ENCODE data around the gene KRTAP3-2.

The KRTAP3-2 gene

GRCh38 chr17:41018541-41018940 is 18.8 kb upstream of the KRTAP3-2 start:
- in situ Hi-C loops (cut with HindIII; ENCODE audit: low pct_ligation_motif_present, low sequenced_read_pairs), result no loop called here
- no peaks in the 10 kb centered on the region for H3K36me3 ChIP-seq (replicated peaks)
- no peak for TF ChIP-seq CTCF (IDR thresholded peaks at IDR 0.05; ENCODE audit: low read depth, low read length, missing control alignments)
- H3K4me3 ChIP-seq (ENCODE audit: low read depth, low read length), result no peak overlapping the region
- no peak for DNase-seq
- H3K27ac ChIP-seq, result no peak overlapping the region
- H3K27me3 ChIP-seq (replicated peaks), result no peaks in the 10 kb centered on the region

- in situ Hi-C loops (cut with HindIII; ENCODE audit: low pct_ligation_motif_present, low sequenced_read_pairs), result no loop called here
- Histone ChIP-seq H3K27ac (no peak overlapping the region), H3K36me3 (replicated peaks) (no peaks in the 10 kb centered on the region), H3K4me3 (ENCODE audit: low read depth, low read length) (no peak overlapping the region), H3K27me3 (replicated peaks) (no peaks in the 10 kb centered on the region)
- TF ChIP-seq CTCF (IDR thresholded peaks at IDR 0.05; ENCODE audit: low read depth, low read length, missing control alignments), result no peak
- DNase-seq, result no peak
These were observed 17.0 kb upstream of the KRTAP3-2 start for GRCh38 chr17:41016578-41017215.

- Histone ChIP-seq H3K4me3 (ENCODE audit: low read depth, low read length) (no peak overlapping the region), H3K36me3 (replicated peaks) (no peaks in the 10 kb centered on the region), H3K27me3 (replicated peaks) (no peaks in the 10 kb centered on the region), H3K27ac (no peak overlapping the region)
- in situ Hi-C loops (cut with HindIII; ENCODE audit: low pct_ligation_motif_present, low sequenced_read_pairs), result no loop called here
- no peak for TF ChIP-seq CTCF (IDR thresholded peaks at IDR 0.05; ENCODE audit: low read depth, low read length, missing control alignments)
- no peak for DNase-seq
These were observed 15.7 kb upstream of the KRTAP3-2 start for GRCh38 chr17:41015454-41015853.

GRCh38 chr17:41013606-41014005 is 13.9 kb upstream of the KRTAP3-2 start:
- no peak overlapping the region for H3K4me3 ChIP-seq (ENCODE audit: low read depth, low read length)
- no peaks in the 10 kb centered on the region for H3K36me3 ChIP-seq (replicated peaks)
- no peak for TF ChIP-seq CTCF (IDR thresholded peaks at IDR 0.05; ENCODE audit: low read depth, low read length, missing control alignments)
- no peak overlapping the region for H3K27ac ChIP-seq
- DNase-seq, result no peak
- in situ Hi-C loops (cut with HindIII; ENCODE audit: low pct_ligation_motif_present, low sequenced_read_pairs), result no loop called here
- no peaks in the 10 kb centered on the region for H3K27me3 ChIP-seq (replicated peaks)

- H3K4me3 ChIP-seq (ENCODE audit: low read depth, low read length), result no peak overlapping the region
- no peak overlapping the region for H3K27ac ChIP-seq
- DNase-seq, result no peak
- in situ Hi-C loops (cut with HindIII; ENCODE audit: low pct_ligation_motif_present, low sequenced_read_pairs), result no loop called here
- no peaks in the 10 kb centered on the region for H3K27me3 ChIP-seq (replicated peaks)
- no peak for TF ChIP-seq CTCF (IDR thresholded peaks at IDR 0.05; ENCODE audit: low read depth, low read length, missing control alignments)
- H3K36me3 ChIP-seq (replicated peaks), result no peaks in the 10 kb centered on the region
These were observed 13.5 kb upstream of the KRTAP3-2 start for GRCh38 chr17:41013181-41013580.

Measured in brain microvascular endothelial cell (primary cell).